Left ventricle myocardium inferior (tissue), 1 donor: ENCODE results near the gene AGAP1. TPM values are rescaled to one million over a fixed set of nuclear protein-coding genes. Genes with fewer than 3 reads are reported as not detected.

Experiments used
- DNase-seq: peaks from one replicate; pipeline ENCODE4 v3.0.0-alpha.2; 2020
- H3K27ac ChIP-seq: fragments of 200-600 bp; replicated peaks from 2 replicates; pipeline ENCODE4 v1.8.0; 2021
- H3K27me3 ChIP-seq: fragments of 200-600 bp; 2 replicates; pipeline ENCODE4 v1.8.0; 2021; ENCODE audit warnings: low read depth
- H3K36me3 ChIP-seq: fragments of 200-600 bp; 2 replicates; pipeline ENCODE4 v1.8.0; 2021
- H3K4me1 ChIP-seq: fragments of 200-600 bp; 2 replicates; pipeline ENCODE4 v1.8.0; 2021
- H3K4me3 ChIP-seq: fragments of 200-600 bp; 2 replicates; pipeline ENCODE4 v1.8.0; 2021; ENCODE audit warnings: mild to moderate bottlenecking, moderate library complexity
- H3K9me3 ChIP-seq: fragments of 200-600 bp; replicated peaks from 2 replicates; pipeline ENCODE4 v1.8.0; 2021
- CTCF ChIP-seq: fragments of 200-600 bp; IDR thresholded peaks from 2 replicates; pipeline ENCODE4 v1.8.0; 2021; ENCODE audit warnings: antibody characterized with exemption, mild to moderate bottlenecking, borderline replicate concordance
- intact Hi-C: fragments of 100-400 bp; cut with micrococcal nuclease; formaldehyde crosslinking; loops from one replicate; pipeline ENCODE4 v1.11.0; 2022
- total RNA-seq: library from RNA; stranded (reverse); fragmentation: NEBNext Ultra II Directional; extraction: Animal tissue kit (Norgen Biotek cat#: 25700); gene quantifications from one replicate; pipeline ENCODE4 v1.2.1, GENCODE V29; 2021
- donor health status: DM: no; HTN: yes; CAD: no; lungs with severe emphysema.

Gene AGAP1
- total RNA-seq, 1 donor from 2014 or later = 18.1 TPM

- TF ChIP-seq CTCF = no peak
- no peaks in the 10 kb centered on the region for H3K27me3 ChIP-seq
- H3K36me3 ChIP-seq = peaks cover 6% of the 10 kb centered on the region
- H3K4me1 ChIP-seq = no peaks in the 10 kb centered on the region
- no peaks in the 10 kb centered on the region for H3K9me3 ChIP-seq
- intact Hi-C loops = no loop called here
- DNase-seq = no peak
- no peak overlapping the region for H3K27ac ChIP-seq
- H3K4me3 ChIP-seq = no peak overlapping the region
Measured at GRCh38 chr2:235923859-235924674, 430.2 kb downstream of the AGAP1 start.

GRCh38 chr2:235924675-235925063 lies 430.8 kb downstream of the AGAP1 start:
- no peaks in the 10 kb centered on the region for H3K27me3 ChIP-seq

GRCh38 chr2:235925250-235925919 lies 431.5 kb downstream of the AGAP1 start:
- Histone ChIP-seq H3K9me3 (no peaks in the 10 kb centered on the region), H3K27me3 (no peaks in the 10 kb centered on the region), H3K27ac (no peak overlapping the region), H3K36me3 (peaks cover 6% of the 10 kb centered on the region), H3K4me1 (no peaks in the 10 kb centered on the region), H3K4me3 (no peak overlapping the region)
- intact Hi-C loops = no loop called here
- DNase-seq = no peak
- no peak for TF ChIP-seq CTCF

More at GRCh38 chr2:235924675-235925063, 430.8 kb downstream of the AGAP1 start:
- DNase-seq = no peak
- H3K4me3 ChIP-seq = no peak overlapping the region
- H3K27ac ChIP-seq = no peak overlapping the region
- intact Hi-C loops = no loop called here
- no peaks in the 10 kb centered on the region for H3K9me3 ChIP-seq
- peaks cover 4% of the 10 kb centered on the region for H3K36me3 ChIP-seq
- TF ChIP-seq CTCF = no peak
- H3K4me1 ChIP-seq = no peaks in the 10 kb centered on the region

- H3K36me3 ChIP-seq = peaks cover 14% of the 10 kb centered on the region
- TF ChIP-seq CTCF = no peak
- H3K9me3 ChIP-seq = no peaks in the 10 kb centered on the region
- H3K27me3 ChIP-seq = no peaks in the 10 kb centered on the region
- H3K4me3 ChIP-seq = no peak overlapping the region
- no peaks in the 10 kb centered on the region for H3K4me1 ChIP-seq
- no peak for DNase-seq
- H3K27ac ChIP-seq = no peak overlapping the region
- intact Hi-C loops = no loop called here
Measured at GRCh38 chr2:235926229-235926628, 432.4 kb downstream of the AGAP1 start.

GRCh38 chr2:235928751-235929370 lies 435.0 kb downstream of the AGAP1 start:
- Histone ChIP-seq H3K9me3 (no peaks in the 10 kb centered on the region), H3K36me3 (peaks cover 33% of the 10 kb centered on the region), H3K27ac (no peak overlapping the region), H3K4me1 (no peaks in the 10 kb centered on the region), H3K4me3 (no peak overlapping the region), H3K27me3 (no peaks in the 10 kb centered on the region)
- no peak for TF ChIP-seq CTCF
- no peak for DNase-seq
- intact Hi-C loops = no loop called here
